Glutamatergic neuron (in vitro differentiated cells): ENCODE measurements around the gene ZNF18. TPM values are rescaled to one million over a fixed set of nuclear protein-coding genes. Genes with fewer than 3 reads are reported as not detected.

ENCODE experiments used
- DNase-seq: peaks from one replicate; pipeline ENCODE4 v3.0.0; 2022
- H3K27ac Mint-ChIP-seq: one replicate; pipeline ENCODE4 v1.8.0; 2020; ENCODE audit warnings: mild to moderate bottlenecking, mixed read lengths, inconsistent platforms; ENCODE audit not compliant: unreplicated experiment
- H3K27me3 Mint-ChIP-seq: one replicate; pipeline ENCODE4 v1.8.0; 2020; ENCODE audit warnings: mild to moderate bottlenecking, moderate library complexity, mixed read lengths, inconsistent platforms; ENCODE audit not compliant: unreplicated experiment
- H3K36me3 Mint-ChIP-seq: one replicate; pipeline ENCODE4 v1.8.0; 2020; ENCODE audit warnings: mild to moderate bottlenecking, mixed read lengths, inconsistent platforms; ENCODE audit not compliant: unreplicated experiment
- H3K4me1 Mint-ChIP-seq: one replicate; pipeline ENCODE4 v1.8.0; 2020; ENCODE audit warnings: mild to moderate bottlenecking, low read depth, mixed read lengths, inconsistent platforms; ENCODE audit not compliant: unreplicated experiment
- H3K4me3 Mint-ChIP-seq: one replicate; pipeline ENCODE4 v1.8.0; 2020; ENCODE audit warnings: mild to moderate bottlenecking, mixed read lengths, inconsistent platforms; ENCODE audit not compliant: unreplicated experiment
- H3K9me3 Mint-ChIP-seq: one replicate; pipeline ENCODE4 v1.8.0; 2020; ENCODE audit warnings: mild to moderate bottlenecking, moderate library complexity, mixed read lengths, inconsistent platforms; ENCODE audit not compliant: unreplicated experiment
- CTCF ChIP-seq: fragments of 200-600 bp; sonication (generic); IDR thresholded peaks from one replicate; pipeline ENCODE4 v1.5.0; 2021; ENCODE audit not compliant: partially characterized antibody, unreplicated experiment
- total RNA-seq: library from RNA; stranded (reverse); fragmentation: NEBNext Ultra II Directional; extraction: Animal tissue kit (Norgen Biotek cat#: 25700); gene quantifications from one replicate; pipeline ENCODE4 v1.2.1, GENCODE V29; 2021; ENCODE audit not compliant: unreplicated experiment

ZNF18 gene
- total RNA-seq, 1 donor from 2014 or later, result 4.0 TPM

GRCh38 chr17:11990363-11990983, 6.8 kb downstream of the ZNF18 start:
- TF ChIP-seq CTCF, result no peak
- no peaks in the 10 kb centered on the region for H3K36me3 Mint-ChIP-seq
- H3K27ac Mint-ChIP-seq, result no peak overlapping the region
- H3K4me3 Mint-ChIP-seq, result no peak overlapping the region
- no peak for DNase-seq
- H3K27me3 Mint-ChIP-seq, result peaks cover 2% of the 10 kb centered on the region
- no peaks in the 10 kb centered on the region for H3K4me1 Mint-ChIP-seq
- H3K9me3 Mint-ChIP-seq, result no peaks in the 10 kb centered on the region

GRCh38 chr17:11986942-11987329, 10.3 kb downstream of the ZNF18 start:
- no peak overlapping the region for H3K27ac Mint-ChIP-seq
- TF ChIP-seq CTCF, result peak; percentile 70
- H3K4me1 Mint-ChIP-seq, result no peaks in the 10 kb centered on the region
- no peak for DNase-seq
- no peaks in the 10 kb centered on the region for H3K36me3 Mint-ChIP-seq
- no peaks in the 10 kb centered on the region for H3K9me3 Mint-ChIP-seq
- H3K27me3 Mint-ChIP-seq, result peaks cover 2% of the 10 kb centered on the region
- no peak overlapping the region for H3K4me3 Mint-ChIP-seq

GRCh38 chr17:11986179-11986941, 10.9 kb downstream of the ZNF18 start:
- Mint-ChIP-seq H3K36me3 (no peaks in the 10 kb centered on the region), H3K4me3 (no peak overlapping the region), H3K9me3 (no peaks in the 10 kb centered on the region), H3K27me3 (peaks cover 2% of the 10 kb centered on the region), H3K4me1 (no peaks in the 10 kb centered on the region), H3K27ac (no peak overlapping the region)
- DNase-seq, result no peak
- TF ChIP-seq CTCF, result no peak

GRCh38 chr17:11981862-11982261, 15.4 kb downstream of the ZNF18 start:
- no peak overlapping the region for H3K27ac Mint-ChIP-seq
- H3K9me3 Mint-ChIP-seq, result no peaks in the 10 kb centered on the region
- H3K36me3 Mint-ChIP-seq, result peaks cover 12% of the 10 kb centered on the region
- no peak overlapping the region for H3K4me3 Mint-ChIP-seq
- no peak for DNase-seq
- H3K27me3 Mint-ChIP-seq, result no peaks in the 10 kb centered on the region
- no peak for TF ChIP-seq CTCF
- H3K4me1 Mint-ChIP-seq, result no peaks in the 10 kb centered on the region

GRCh38 chr17:11980813-11981212, 16.5 kb downstream of the ZNF18 start:
- H3K36me3 Mint-ChIP-seq, result peaks cover 12% of the 10 kb centered on the region
- no peaks in the 10 kb centered on the region for H3K9me3 Mint-ChIP-seq
- H3K4me1 Mint-ChIP-seq, result no peaks in the 10 kb centered on the region
- no peak for DNase-seq
- H3K27ac Mint-ChIP-seq, result no peak overlapping the region
- H3K4me3 Mint-ChIP-seq, result no peak overlapping the region
- peak; percentile 29 for TF ChIP-seq CTCF
- H3K27me3 Mint-ChIP-seq, result no peaks in the 10 kb centered on the region
